CD4-positive, CD25-positive, alpha-beta regulatory T cell (primary cell): ENCODE data around the gene B2M. TPM values are rescaled to one million over a fixed set of nuclear protein-coding genes. Genes with fewer than 3 reads are reported as not detected.
A peak's percentile ranks its signal among the peaks of the same experiment; 100 is the strongest.
"Not testable (repeated sequence)": the region's sequence is repeated elsewhere in the genome, so short reads cannot be mapped to it uniquely, and the experiment has no call there.

Experiments used
- ATAC-seq, 2 donors: fragments of 150-1000 bp; cut with Tn5 transposase; one replicate each; pipeline ENCODE4 v1.10.0; 2021; ENCODE audit warnings: low read depth in 2 of 2, moderate number of reproducible peaks in 2 of 2, moderate library complexity in 1 of 2
- DNase-seq, 3 donors: peaks; one replicate each; pipeline versions ENCODE4 v3.0.0 to v3.0.0-alpha.2; 2012 to 2022; ENCODE audit warnings: mixed read lengths in 1 of 3
- H3K27ac ChIP-seq: one replicate; pipeline ENCODE4 v1.7.0; 2013; ENCODE audit warnings: mild to moderate bottlenecking, low read length; ENCODE audit not compliant: insufficient read depth, poor library complexity, severe bottlenecking
- H3K27me3 ChIP-seq: one replicate; pipeline ENCODE4 v1.7.0; 2013; ENCODE audit warnings: low read length; ENCODE audit not compliant: control insufficient read depth, insufficient read depth
- H3K36me3 ChIP-seq: one replicate; pipeline ENCODE4 v1.7.0; 2013; ENCODE audit warnings: mild to moderate bottlenecking, low read length, moderate library complexity; ENCODE audit not compliant: control insufficient read depth, insufficient read depth
- H3K4me1 ChIP-seq: 2 replicates; pipeline ENCODE4 v1.7.0; 2013; ENCODE audit warnings: mild to moderate bottlenecking, low read length; ENCODE audit not compliant: insufficient read depth, control insufficient read depth, poor library complexity, severe bottlenecking
- H3K4me3 ChIP-seq: one replicate; pipeline ENCODE4 v1.7.0; 2013; ENCODE audit warnings: low read depth, mild to moderate bottlenecking, low read length, moderate library complexity
- H3K9me3 ChIP-seq, 2 experiments: 1 replicate in 1 of 2; 2 replicates in 1 of 2; pipeline ENCODE4 v1.7.0; 2013; ENCODE audit warnings: low read length in 2 of 2, mild to moderate bottlenecking in 1 of 2, moderate library complexity in 1 of 2; ENCODE audit not compliant: control insufficient read depth in 2 of 2
- H3K27ac Mint-ChIP-seq, 3 donors: one replicate each; pipeline ENCODE4 v1.8.0; 2020 to 2022; ENCODE audit warnings: mild to moderate bottlenecking in 3 of 3, mixed read lengths in 3 of 3, moderate library complexity in 2 of 3
- H3K27me3 Mint-ChIP-seq: one replicate; pipeline ENCODE4 v1.8.0; 2022; ENCODE audit warnings: mild to moderate bottlenecking, mixed read lengths
- H3K36me3 Mint-ChIP-seq: one replicate; pipeline ENCODE4 v1.8.0; 2020; ENCODE audit warnings: mixed read lengths
- H3K4me1 Mint-ChIP-seq, 4 donors: one replicate each; pipeline ENCODE4 v1.8.0; 2020 to 2022; ENCODE audit warnings: mixed read lengths in 4 of 4, mild to moderate bottlenecking in 1 of 4
- H3K4me3 Mint-ChIP-seq, 4 donors: one replicate each; pipeline ENCODE4 v1.8.0; 2020 to 2022; ENCODE audit warnings: mild to moderate bottlenecking in 4 of 4, mixed read lengths in 4 of 4, moderate library complexity in 3 of 4
- H3K9me3 Mint-ChIP-seq, 7 donors: one replicate each; pipeline ENCODE4 v1.8.0; 2020 to 2022; ENCODE audit warnings: mixed read lengths in 7 of 7, mild to moderate bottlenecking in 3 of 7, moderate library complexity in 2 of 7
- polyA plus RNA-seq, 4 donors: library from polyadenylated mRNA; unstranded; fragments of 300-500 nt; fragmentation: Illumina TruSeq; gene quantifications; one replicate each; pipeline ENCODE4 v1.2.3, GENCODE V29; 2021
- total RNA-seq: library from RNA; stranded (reverse); gene quantifications from one replicate; pipeline ENCODE4 v1.2.3, GENCODE V29; 2022

B2M gene
- total and polyA plus RNA-seq, 5 donors from 2014 or later: 7,793 to 53,417 (median 41,720) TPM

GRCh38 chr15:44668921-44669320, 42.4 kb upstream of the B2M start:
- Histone ChIP-seq H3K27ac (peak overlapping the region; percentile 41), H3K9me3 (no peaks in the 10 kb centered on the region), H3K27me3 (no peaks in the 10 kb centered on the region), H3K4me3 (peak overlapping the region; percentile 3), H3K4me1 (peaks cover 96% of the 10 kb centered on the region), H3K36me3 (no peaks in the 10 kb centered on the region)
- ATAC-seq (peak; percentile 36 to 47), DNase-seq (peak in 2 of 3 donors; percentile 18 to 48)
- Mint-ChIP-seq H3K27me3 (no peaks in the 10 kb centered on the region), H3K27ac (peak overlapping the region; percentile 78 to 97 (median 96)), H3K36me3 (peaks cover 4% of the 10 kb centered on the region), H3K4me1 (peaks cover 16 to 96% (median 63%) of the 10 kb centered on the region in 4 donors), H3K9me3 (peaks cover 0 to 1% (median 0%) of the 10 kb centered on the region in 7 donors), H3K4me3 (peak overlapping the region in 2 of 4 donors; percentile 45 to 57)

DNA sequence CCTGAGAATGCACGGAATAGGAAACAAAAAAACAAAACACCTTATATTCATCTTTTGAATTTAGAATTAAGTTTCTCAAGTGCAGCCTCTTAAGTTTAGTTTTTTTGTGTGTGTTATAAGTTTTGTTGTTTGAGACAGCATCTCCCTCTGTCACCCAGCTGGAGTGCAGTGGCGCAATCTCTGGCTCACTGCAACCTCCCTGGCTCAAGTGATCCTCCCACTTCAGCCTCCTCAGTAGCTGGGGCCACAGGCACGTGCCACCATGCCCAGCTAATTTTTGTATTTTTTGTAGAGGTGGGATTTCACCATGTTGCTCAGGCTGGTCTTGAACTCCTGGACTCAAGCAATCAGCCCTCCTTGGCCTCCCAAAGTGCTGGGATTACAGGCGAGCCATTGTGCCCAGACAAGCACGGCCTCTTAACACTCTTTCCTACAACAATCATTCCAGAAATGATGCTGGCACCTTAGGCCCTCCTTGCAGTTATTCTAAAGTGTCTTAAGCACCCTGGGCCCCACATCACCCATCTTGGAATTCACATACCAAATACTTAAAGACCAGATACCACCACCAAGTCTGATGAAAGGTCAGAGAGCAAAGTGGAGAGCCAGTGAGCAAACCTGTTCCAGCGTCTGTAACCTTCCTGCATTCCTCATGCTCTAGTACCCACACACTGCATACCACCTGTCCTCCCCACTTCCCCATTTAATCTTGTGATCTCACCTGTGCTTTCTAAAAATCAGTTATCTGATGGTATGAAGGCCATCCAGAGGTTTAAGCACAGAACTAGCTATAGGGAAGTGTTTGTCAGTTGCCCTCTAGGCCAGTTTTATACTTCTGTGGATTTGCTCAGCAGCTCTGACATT, 41.0 kb upstream of the B2M start:
- no peak for ATAC-seq
- DNase-seq: no peak
- peaks cover 4% of the 10 kb centered on the region for H3K36me3 Mint-ChIP-seq
- H3K27ac ChIP-seq: peak overlapping the region; percentile 41
- H3K4me1 Mint-ChIP-seq: peaks cover 19 to 94% (median 68%) of the 10 kb centered on the region in 4 donors
- no peaks in the 10 kb centered on the region for H3K27me3 Mint-ChIP-seq
- no peaks in the 10 kb centered on the region for H3K9me3 ChIP-seq
- H3K4me3 Mint-ChIP-seq: peak overlapping the region in 3 of 4 donors; percentile 35 to 77 (median 50)
- H3K4me3 ChIP-seq: no peak overlapping the region
- peaks cover 96% of the 10 kb centered on the region for H3K4me1 ChIP-seq
- peaks cover 0 to 1% (median 0%) of the 10 kb centered on the region in 7 donors for H3K9me3 Mint-ChIP-seq
- no peaks in the 10 kb centered on the region for H3K36me3 ChIP-seq
- H3K27me3 ChIP-seq: no peaks in the 10 kb centered on the region
- peak overlapping the region; percentile 78 to 97 (median 96) for H3K27ac Mint-ChIP-seq

- H3K27ac Mint-ChIP-seq: peak overlapping the region; percentile 75 to 96 (median 96)
- H3K4me3 ChIP-seq: no peak overlapping the region
- H3K4me1 Mint-ChIP-seq: peaks cover 35 to 95% (median 70%) of the 10 kb centered on the region in 4 donors
- DNase-seq: no peak
- H3K27ac ChIP-seq: no peak overlapping the region
- peaks cover 6% of the 10 kb centered on the region for H3K36me3 Mint-ChIP-seq
- H3K9me3 ChIP-seq: no peaks in the 10 kb centered on the region
- no peak for ATAC-seq
- H3K4me3 Mint-ChIP-seq: peak overlapping the region in 3 of 4 donors; percentile 7 to 73 (median 57)
- peaks cover 96% of the 10 kb centered on the region for H3K4me1 ChIP-seq
- peaks cover 0 to 3% (median 0%) of the 10 kb centered on the region in 7 donors for H3K9me3 Mint-ChIP-seq
- no peaks in the 10 kb centered on the region for H3K27me3 ChIP-seq
- H3K27me3 Mint-ChIP-seq: no peaks in the 10 kb centered on the region
- no peaks in the 10 kb centered on the region for H3K36me3 ChIP-seq
Observed at GRCh38 chr15:44673639-44674038, 37.7 kb upstream of the B2M start.

DNA sequence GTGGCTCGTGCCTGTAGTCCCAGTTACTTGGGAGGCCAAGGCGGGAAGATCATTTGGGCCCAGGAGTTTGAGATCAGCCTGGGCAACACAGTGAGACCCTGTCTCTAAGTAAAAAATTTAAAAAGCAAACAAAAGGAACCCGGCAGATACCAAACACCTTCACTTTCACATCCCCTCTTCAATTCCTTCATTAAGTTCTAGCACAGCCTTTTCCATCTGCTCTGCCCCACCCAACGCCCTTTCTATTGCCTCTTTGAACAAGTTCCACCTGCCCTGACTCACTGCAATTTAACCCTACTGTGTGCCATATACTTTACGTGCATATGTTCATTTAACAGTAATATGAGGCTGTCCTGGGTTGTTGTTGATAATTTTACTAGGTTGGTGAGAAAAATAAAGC, 35.4 kb upstream of the B2M start:
- peak overlapping the region; percentile 66 to 81 (median 73) for H3K4me3 Mint-ChIP-seq
- ATAC-seq: no peak
- Histone ChIP-seq H3K27ac (peak overlapping the region; percentile 81), H3K27me3 (no peaks in the 10 kb centered on the region), H3K9me3 (no peaks in the 10 kb centered on the region), H3K36me3 (no peaks in the 10 kb centered on the region), H3K4me3 (peak overlapping the region; percentile 65), H3K4me1 (peaks cover 97% of the 10 kb centered on the region)
- DNase-seq: peak in 1 of 3 donors; percentile 28
- H3K4me1 Mint-ChIP-seq: peaks cover 42 to 92% (median 70%) of the 10 kb centered on the region in 4 donors
- peaks cover 0 to 8% (median 3%) of the 10 kb centered on the region in 7 donors for H3K9me3 Mint-ChIP-seq
- H3K36me3 Mint-ChIP-seq: peaks cover 15% of the 10 kb centered on the region
- H3K27ac Mint-ChIP-seq: peak overlapping the region; percentile 93 to 98 (median 97)
- H3K27me3 Mint-ChIP-seq: no peaks in the 10 kb centered on the region

- Mint-ChIP-seq H3K36me3 (peaks cover 18% of the 10 kb centered on the region), H3K27ac (peak overlapping the region; percentile 93 to 98 (median 97)), H3K27me3 (no peaks in the 10 kb centered on the region), H3K9me3 (peaks cover 0 to 8% (median 3%) of the 10 kb centered on the region in 7 donors), H3K4me3 (peak overlapping the region; percentile 70 to 92 (median 78)), H3K4me1 (peaks cover 48 to 92% (median 72%) of the 10 kb centered on the region in 4 donors)
- DNase-seq (peak in 1 of 3 donors; percentile 69), ATAC-seq (no peak)
- no peaks in the 10 kb centered on the region for H3K9me3 ChIP-seq
- H3K4me1 ChIP-seq: peaks cover 97% of the 10 kb centered on the region
- H3K4me3 ChIP-seq: peak overlapping the region; percentile 65
- no peaks in the 10 kb centered on the region for H3K27me3 ChIP-seq
- peak overlapping the region; percentile 81 for H3K27ac ChIP-seq
- H3K36me3 ChIP-seq: no peaks in the 10 kb centered on the region
Observed at GRCh38 chr15:44676676-44677075, 34.6 kb upstream of the B2M start.

DNA sequence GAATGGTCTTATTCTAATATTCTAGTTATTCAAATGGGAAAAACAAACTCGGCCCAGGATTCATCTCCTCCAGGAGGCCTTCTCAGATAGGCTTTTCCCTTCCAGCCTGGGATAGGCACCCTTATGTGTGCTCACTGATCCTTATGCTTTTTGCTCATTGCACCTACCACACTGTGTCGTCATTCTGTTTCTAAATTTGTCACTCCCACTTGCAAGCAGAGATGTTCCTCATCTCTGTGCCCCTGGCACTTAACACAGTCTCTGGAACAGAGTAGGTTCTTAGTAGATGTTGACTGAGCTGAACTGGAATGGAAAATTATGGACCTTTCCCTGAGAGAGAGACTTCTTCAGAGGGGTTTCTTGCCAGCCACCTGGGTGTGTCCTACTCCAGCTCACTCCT, 29.1 kb upstream of the B2M start:
- Mint-ChIP-seq H3K4me3 (peak overlapping the region; percentile 77 to 93 (median 88)), H3K36me3 (peaks cover 40% of the 10 kb centered on the region)

DNA sequence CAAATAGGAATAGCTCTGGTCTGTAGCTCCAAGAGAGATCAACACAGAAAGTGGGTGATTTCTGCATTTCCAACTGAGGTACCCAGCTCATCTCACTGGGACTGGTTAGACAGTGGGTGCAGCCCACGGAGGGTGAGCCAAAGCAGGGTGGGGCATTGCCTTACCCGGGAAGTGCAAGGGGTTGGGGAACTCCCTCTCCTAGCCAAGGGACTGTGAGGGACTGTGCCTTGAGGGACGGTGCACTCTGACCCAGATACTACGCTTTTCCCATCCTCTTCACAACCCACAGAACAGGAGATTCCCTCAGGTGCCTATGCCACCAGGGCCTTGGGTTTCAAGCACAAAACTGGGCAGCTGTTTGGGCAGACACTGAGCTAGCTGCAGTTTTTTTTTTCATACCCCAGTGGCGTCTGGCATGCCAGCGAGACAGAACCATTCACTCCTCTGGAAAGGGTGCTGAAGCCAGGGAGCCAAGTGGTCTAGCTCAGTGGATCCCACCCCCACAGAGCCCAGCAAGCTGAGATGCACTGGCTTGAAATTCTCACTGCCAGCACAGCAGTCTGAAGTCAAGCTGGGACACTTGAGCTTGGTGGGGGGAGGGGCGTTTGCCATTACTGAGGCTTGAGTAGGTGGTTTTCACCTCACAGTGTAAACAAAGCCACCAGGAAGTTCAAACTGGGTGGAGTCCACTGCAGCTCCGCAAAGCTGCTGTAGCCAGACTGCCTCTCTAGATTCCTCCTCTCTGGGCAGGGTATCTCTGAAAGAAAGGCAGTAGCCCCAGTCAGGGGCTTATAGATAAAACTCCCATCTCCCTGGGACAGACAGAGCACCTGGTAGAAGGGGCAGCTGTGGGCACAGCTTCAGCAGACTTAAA, 28.3 kb upstream of the B2M start:
- peaks cover 2 to 13% of the 10 kb centered on the region in 2 experiments for H3K9me3 ChIP-seq
- H3K36me3 ChIP-seq, H3K27me3 Mint-ChIP-seq, H3K27me3 ChIP-seq: not testable (repeated sequence)
- H3K4me1 Mint-ChIP-seq: peaks cover 46 to 91% (median 68%) of the 10 kb centered on the region in 4 donors
- H3K36me3 Mint-ChIP-seq: peaks cover 46% of the 10 kb centered on the region
- H3K4me3 ChIP-seq: peak overlapping the region; percentile 54
- ATAC-seq (peak in 1 of 2 donors; percentile 50), DNase-seq (peak; percentile 54 to 95 (median 84))
- peaks cover 63% of the 10 kb centered on the region for H3K4me1 ChIP-seq
- H3K27ac Mint-ChIP-seq: peak overlapping the region; percentile 92 to 97 (median 95)
- H3K9me3 Mint-ChIP-seq: peaks cover 0 to 60% (median 19%) of the 10 kb centered on the region in 7 donors
- H3K4me3 Mint-ChIP-seq: peak overlapping the region; percentile 77 to 93 (median 88)
- H3K27ac ChIP-seq: peak overlapping the region; percentile 61

More for the DNA sequence above, 29.1 kb upstream of the B2M start:
- no peak for DNase-seq
- H3K27me3 ChIP-seq: no peaks in the 10 kb centered on the region
- no peaks in the 10 kb centered on the region for H3K27me3 Mint-ChIP-seq
- H3K9me3 ChIP-seq: peaks cover 0 to 9% of the 10 kb centered on the region in 2 experiments
- peak overlapping the region; percentile 54 for H3K4me3 ChIP-seq
- peak overlapping the region; percentile 61 for H3K27ac ChIP-seq
- H3K4me1 ChIP-seq: peaks cover 71% of the 10 kb centered on the region
- peaks cover 0 to 54% (median 17%) of the 10 kb centered on the region in 7 donors for H3K9me3 Mint-ChIP-seq
- H3K36me3 ChIP-seq: no peaks in the 10 kb centered on the region
- peak overlapping the region; percentile 92 to 97 (median 95) for H3K27ac Mint-ChIP-seq
- ATAC-seq: no peak
- H3K4me1 Mint-ChIP-seq: peaks cover 51 to 93% (median 71%) of the 10 kb centered on the region in 4 donors
